ENCODE data around the gene MGAT5B.

MGAT5B gene

GRCh38 chr17:76981545-76982295 is 113.5 kb downstream of the MGAT5B start:
- no peak for DNase-seq (ENCODE audit: low read depth)

GRCh38 chr17:76982408-76983074 is 114.3 kb downstream of the MGAT5B start:
- DNase-seq (ENCODE audit: low read depth) = no peak

GRCh38 chr17:76983075-76983775 is 115.0 kb downstream of the MGAT5B start:
- DNase-seq (ENCODE audit: low read depth) = no peak

- no peak for DNase-seq (ENCODE audit: low read depth)
Observed at GRCh38 chr17:76986365-76986764, 118.2 kb downstream of the MGAT5B start.

GRCh38 chr17:76987486-76988093 is 119.4 kb downstream of the MGAT5B start:
- no peak for DNase-seq (ENCODE audit: low read depth)

- peak; percentile 16 for DNase-seq (ENCODE audit: low read depth)
Observed at GRCh38 chr17:76988796-76989195, 120.6 kb downstream of the MGAT5B start.

GRCh38 chr17:76989519-76989918 is 121.3 kb downstream of the MGAT5B start:
- DNase-seq (ENCODE audit: low read depth) = no peak

GRCh38 chr17:76992891-76993290 is 124.7 kb downstream of the MGAT5B start:
- no peak for DNase-seq (ENCODE audit: low read depth)

- DNase-seq (ENCODE audit: low read depth) = no peak
Observed at GRCh38 chr17:76993651-76994050, 125.4 kb downstream of the MGAT5B start.

- no peak for DNase-seq (ENCODE audit: low read depth)
Observed at GRCh38 chr17:76994237-76994637, 126.0 kb downstream of the MGAT5B start.

- DNase-seq (ENCODE audit: low read depth) = no peak
Observed at GRCh38 chr17:76995387-76996105, 127.3 kb downstream of the MGAT5B start.

GRCh38 chr17:76996741-76997694 is 128.8 kb downstream of the MGAT5B start:
- no peak for DNase-seq (ENCODE audit: low read depth)

- no peak for DNase-seq (ENCODE audit: low read depth)
Observed at GRCh38 chr17:76997981-76998531, 129.9 kb downstream of the MGAT5B start.

GRCh38 chr17:76998839-76999238 is 130.6 kb downstream of the MGAT5B start:
- no peak for DNase-seq (ENCODE audit: low read depth)

All from ELR (cell line).